ENCODE measurements around the gene GLIPR1. TPM values are rescaled to one million over a fixed set of nuclear protein-coding genes. Genes with fewer than 3 reads are reported as not detected.

GLIPR1 gene
- total and polyA plus RNA-seq, 2 donors (not counting 3 experiments of a cell fraction or from before 2014, with no cell fraction given), result 98.8 to 108 TPM

DNA sequence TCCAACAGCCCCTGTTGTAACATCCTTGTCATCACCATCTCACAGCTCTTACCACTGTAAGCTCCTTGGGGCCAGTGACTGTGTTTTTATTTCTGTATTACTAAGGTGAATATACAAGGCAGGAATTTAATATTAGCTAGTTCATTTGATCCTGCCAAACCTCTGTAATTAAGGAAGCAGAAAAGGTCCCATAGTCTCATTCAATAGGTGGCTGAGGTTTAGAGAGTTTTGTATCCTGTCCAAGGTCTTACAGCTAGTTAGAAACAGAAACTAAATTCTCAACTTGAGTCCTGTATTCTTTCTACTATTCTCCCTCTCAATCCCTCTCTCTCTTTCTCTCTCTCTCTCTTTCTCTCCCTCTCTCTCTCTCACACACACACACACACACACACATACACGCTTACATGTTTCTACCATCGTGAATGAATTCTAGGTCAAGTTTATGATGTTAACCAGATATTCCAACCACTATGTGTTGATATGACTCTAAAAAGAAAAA, 543 bp upstream of the GLIPR1 start:
- TF ChIP-seq POLR2A (IDR thresholded peaks at IDR 0.05; ENCODE audit: low read depth, low read length), result no peak
- TF ChIP-seq, protein P1, sequence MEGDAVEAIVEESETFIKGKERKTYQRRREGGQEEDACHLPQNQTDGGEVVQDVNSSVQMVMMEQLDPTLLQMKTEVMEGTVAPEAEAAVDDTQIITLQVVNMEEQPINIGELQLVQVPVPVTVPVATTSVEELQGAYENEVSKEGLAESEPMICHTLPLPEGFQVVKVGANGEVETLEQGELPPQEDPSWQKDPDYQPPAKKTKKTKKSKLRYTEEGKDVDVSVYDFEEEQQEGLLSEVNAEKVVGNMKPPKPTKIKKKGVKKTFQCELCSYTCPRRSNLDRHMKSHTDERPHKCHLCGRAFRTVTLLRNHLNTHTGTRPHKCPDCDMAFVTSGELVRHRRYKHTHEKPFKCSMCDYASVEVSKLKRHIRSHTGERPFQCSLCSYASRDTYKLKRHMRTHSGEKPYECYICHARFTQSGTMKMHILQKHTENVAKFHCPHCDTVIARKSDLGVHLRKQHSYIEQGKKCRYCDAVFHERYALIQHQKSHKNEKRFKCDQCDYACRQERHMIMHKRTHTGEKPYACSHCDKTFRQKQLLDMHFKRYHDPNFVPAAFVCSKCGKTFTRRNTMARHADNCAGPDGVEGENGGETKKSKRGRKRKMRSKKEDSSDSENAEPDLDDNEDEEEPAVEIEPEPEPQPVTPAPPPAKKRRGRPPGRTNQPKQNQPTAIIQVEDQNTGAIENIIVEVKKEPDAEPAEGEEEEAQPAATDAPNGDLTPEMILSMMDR (IDR thresholded peaks at IDR 0.05; ENCODE audit: extremely low read depth in 1 of 2, insufficient read depth in 1 of 2, low read depth in 1 of 2, low read length in 2 of 2), result no peak
- TF ChIP-seq JUN (IDR thresholded peaks at IDR 0.05; ENCODE audit: borderline replicate concordance, insufficient read depth, insufficient read length, low read depth), result no peak
- no peak for TF ChIP-seq POLR2AphosphoS5 (IDR thresholded peaks at IDR 0.05; ENCODE audit: insufficient read depth, low read depth, low read length)
- TF ChIP-seq MYC (IDR thresholded peaks at IDR 0.05; ENCODE audit: low read depth, low read length), result no peak
- TF ChIP-seq GATA2 (IDR thresholded peaks at IDR 0.05; ENCODE audit: insufficient read depth, insufficient read length, low read depth, low read length), result no peak
- TF ChIP-seq, protein P2, sequence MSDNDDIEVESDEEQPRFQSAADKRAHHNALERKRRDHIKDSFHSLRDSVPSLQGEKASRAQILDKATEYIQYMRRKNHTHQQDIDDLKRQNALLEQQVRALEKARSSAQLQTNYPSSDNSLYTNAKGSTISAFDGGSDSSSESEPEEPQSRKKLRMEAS (IDR thresholded peaks at IDR 0.05; ENCODE audit: insufficient read depth, insufficient read length), result no peak
- TF ChIP-seq EZH2 (IDR thresholded peaks at IDR 0.05; ENCODE audit: borderline replicate concordance, low read depth, low read length, severe bottlenecking), result no peak
- dilution Hi-C loops (cut with MboI; ENCODE audit: extremely low pct_ligation_motif_present, low sequenced_read_pairs) (no loop called here), intact Hi-C loops (cut with micrococcal nuclease) (loop anchor here (1.0 to 10.0 kb wide), 4 partner anchors 33 to 1105 kb away; partner anchors contain the start of genes GLIPR1L1 and GLIPR1L2)
- ChIA-PET POLR2A (interaction anchor here (0.6 to 1.9 kb wide), 6 partner anchors 10 to 1286 kb away, joined by 3 to 7 read pairs (median 4); partner anchors contain the start of gene GLIPR1L2), CTCF (interaction anchor here (0.8 to 3.8 kb wide), 10 partner anchors 8 to 789 kb away, joined by 3 to 25 read pairs (median 4); partner anchors contain the start of gene GLIPR1L1)
- Histone ChIP-seq H3K9me3 (replicated peaks; ENCODE audit: control insufficient read depth, insufficient read depth, low read length) (no peaks in the 10 kb centered on the region), H3K4me2 (ENCODE audit: insufficient read depth, low read length) (peak overlapping the region; percentile 98), H3K79me2 (ENCODE audit: control insufficient read depth, insufficient read depth, low read length) (peaks cover 30% of the 10 kb centered on the region), H3K4me3 (replicated peaks in 1 of 3; ENCODE audit: insufficient read depth in 1 of 3, low read depth in 1 of 3, low read length in 3 of 3) (peak overlapping the region in 1 of 3 experiments; percentile 79), H3K4me1 (ENCODE audit: control insufficient read depth, extremely low read depth, insufficient read depth, low read length) (peaks cover 29% of the 10 kb centered on the region), H3K27me3 (ENCODE audit: control insufficient read depth in 2 of 2, insufficient read depth in 2 of 2, low read length in 2 of 2) (no peaks in the 10 kb centered on the region), H3K27ac (ENCODE audit: insufficient read depth, low read depth, low read length) (peak overlapping the region; percentile 80), H3K36me3 (ENCODE audit: control insufficient read depth in 2 of 2, extremely low read depth in 1 of 2, insufficient read depth in 2 of 2, low read length in 2 of 2) (peaks cover 0 to 2% of the 10 kb centered on the region in 2 experiments), H3K9me1 (replicated peaks; ENCODE audit: control insufficient read depth, extremely low read depth, insufficient read depth, low read length) (no peaks in the 10 kb centered on the region), H4K20me1 (replicated peaks; ENCODE audit: control insufficient read depth, extremely low read depth, insufficient read depth, low read length) (no peaks in the 10 kb centered on the region), H3K9ac (replicated peaks; ENCODE audit: extremely low read depth, insufficient read depth, low read length) (peak overlapping the region; percentile 86), H2AFZ (ENCODE audit: low read depth, low read length) (peak overlapping the region; percentile 76)
- peak; percentile 57 for DNase-seq (ENCODE audit: low read depth, low spot score)
- TSS peak; percentile 94 for BruUV-seq (replicated peaks)
- no peak for FAIRE-seq
